ENCODE measurements around the gene KIF16B. TPM values are rescaled to one million over a fixed set of nuclear protein-coding genes. Genes with fewer than 3 reads are reported as not detected.

Gene KIF16B
- total RNA-seq, 1 experiment from 2014 or later: 12.7 TPM

DNA sequence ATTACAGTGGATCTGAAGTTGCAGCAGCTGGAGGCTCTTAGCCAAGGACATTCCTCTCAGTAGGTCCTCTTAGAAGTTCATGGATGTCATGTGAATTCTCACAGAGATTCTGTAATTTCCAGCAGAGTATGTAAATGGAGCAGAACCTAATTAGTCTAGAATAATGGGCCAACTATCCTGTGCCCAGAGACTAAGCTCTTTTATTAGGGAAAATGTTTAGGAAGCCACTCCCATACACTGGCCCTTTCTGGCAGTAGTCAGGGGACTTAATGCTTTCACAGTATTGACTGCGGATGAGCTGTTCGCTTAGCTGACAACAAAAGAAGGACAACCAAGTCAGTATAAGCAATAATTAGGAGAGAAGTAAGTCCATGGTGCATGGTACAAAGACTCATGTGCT is 43.8 kb upstream of the KIF16B start:
- Histone ChIP-seq H2AFZ (ENCODE audit: low read length) (no peak overlapping the region), H3K79me2 (ENCODE audit: low read length) (no peaks in the 10 kb centered on the region), H3K36me3 (ENCODE audit: low read depth, low read length) (no peaks in the 10 kb centered on the region), H3F3A (ENCODE audit: low read length, unreplicated experiment) (no peaks in the 10 kb centered on the region), H3K9me3 (ENCODE audit: low read length) (no peaks in the 10 kb centered on the region), H3K4me1 (ENCODE audit: insufficient read depth, low read length) (peaks cover 9% of the 10 kb centered on the region), H3K9ac (ENCODE audit: low read length) (no peak overlapping the region), H4K20me1 (ENCODE audit: low read length) (no peaks in the 10 kb centered on the region), H3K9me2 (replicated peaks; ENCODE audit: low read length) (no peaks in the 10 kb centered on the region), H3K27ac (ENCODE audit: low read length) (no peak overlapping the region), H3K4me3 (ENCODE audit: low read length) (no peak overlapping the region), H3K27me3 (ENCODE audit: low read length) (peaks cover 6% of the 10 kb centered on the region; the same call in 1 of the 2 replicates), H3K4me2 (ENCODE audit: low read length) (no peak overlapping the region)
- ChIA-PET CTCF (no interaction called here), POLR2A (ENCODE audit: unreplicated experiment) (no interaction called here)
- no peak for DNase-seq
- no peak for TF ChIP-seq EZH2 (IDR thresholded peaks at IDR 0.05; ENCODE audit: low read length, unreplicated experiment)
- TF ChIP-seq CTCF (conservative IDR thresholded peaks at IDR 0.05; ENCODE audit: low read depth, low read length): no peak
- TF ChIP-seq EZH2phosphoT487 (IDR thresholded peaks at IDR 0.05; ENCODE audit: borderline replicate concordance, low read length): no peak
- intact Hi-C loops (cut with micrococcal nuclease): no loop called here
- no peak for ATAC-seq
- no TSS peak for BruUV-seq (replicated peaks)

GRCh38 chr20:16616317-16616716 is 43.1 kb upstream of the KIF16B start:
- CTCF ChIA-PET: no interaction called here
- no peak for DNase-seq

More at GRCh38 chr20:16616317-16616716, 43.1 kb upstream of the KIF16B start:
- H3K36me3 ChIP-seq (ENCODE audit: low read depth, low read length): no peaks in the 10 kb centered on the region
- H3K27ac ChIP-seq (ENCODE audit: low read length): no peak overlapping the region
- intact Hi-C loops (cut with micrococcal nuclease): no loop called here
- H3K4me2 ChIP-seq (ENCODE audit: low read length): no peak overlapping the region
- H3K27me3 ChIP-seq (ENCODE audit: low read length): peaks cover 7% of the 10 kb centered on the region; the same call in 1 of the 2 replicates
- ATAC-seq: no peak
- no peak overlapping the region for H3K9ac ChIP-seq (ENCODE audit: low read length)
- peaks cover 9% of the 10 kb centered on the region for H3K4me1 ChIP-seq (ENCODE audit: insufficient read depth, low read length)
- no TSS peak for BruUV-seq (replicated peaks)
- no peaks in the 10 kb centered on the region for H3K79me2 ChIP-seq (ENCODE audit: low read length)
- TF ChIP-seq EZH2phosphoT487 (IDR thresholded peaks at IDR 0.05; ENCODE audit: borderline replicate concordance, low read length) (no peak), EZH2 (IDR thresholded peaks at IDR 0.05; ENCODE audit: low read length, unreplicated experiment) (no peak), CTCF (conservative IDR thresholded peaks at IDR 0.05; ENCODE audit: low read depth, low read length) (no peak)
- H3K9me2 ChIP-seq (replicated peaks; ENCODE audit: low read length): no peaks in the 10 kb centered on the region
- H3F3A ChIP-seq (ENCODE audit: low read length, unreplicated experiment): no peaks in the 10 kb centered on the region
- no peaks in the 10 kb centered on the region for H4K20me1 ChIP-seq (ENCODE audit: low read length)
- POLR2A ChIA-PET (ENCODE audit: unreplicated experiment): no interaction called here
- H3K9me3 ChIP-seq (ENCODE audit: low read length): no peaks in the 10 kb centered on the region
- H2AFZ ChIP-seq (ENCODE audit: low read length): no peak overlapping the region
- H3K4me3 ChIP-seq (ENCODE audit: low read length): no peak overlapping the region

Data from PC-3 (cell line).